BJ (cell line): Measurements from ENCODE around the gene CLEC4M. TPM values are rescaled to one million over a fixed set of nuclear protein-coding genes. Genes with fewer than 3 reads are reported as not detected.

ENCODE experiments used
- CTCF ChIA-PET: fragments of 350-600 bp; formaldehyde crosslinking; extraction: SDS; loops from one replicate; lab custom pipeline; 2021; ENCODE audit warnings: antibody characterized with exemption, inconsistent platforms; lab: Yijun Ruan, JAX
- POLR2A ChIA-PET: fragments of 300-600 bp; sonication (Branson Sonifier 250); formaldehyde crosslinking; extraction: SDS; loops from one replicate; lab custom pipeline; 2021; ENCODE audit warnings: antibody characterized with exemption; lab: Charles Lee
- DNase-seq: peaks from one replicate; pipeline ENCODE4 v3.0.0-alpha.2; 2011; ENCODE audit warnings: low read depth
- H3K27me3 ChIP-seq: 2 replicates; pipeline ENCODE4 v1.6.0; 2011; ENCODE audit warnings: low read length; ENCODE audit not compliant: control insufficient read depth, insufficient read depth
- H3K36me3 ChIP-seq: 2 replicates; pipeline ENCODE4 v1.5.1; 2011; ENCODE audit warnings: low read length; ENCODE audit not compliant: control insufficient read depth, insufficient read depth
- H3K4me3 ChIP-seq: 2 replicates; pipeline ENCODE4 v1.5.1; 2011; ENCODE audit warnings: low read depth, mild to moderate bottlenecking, control low read depth, low read length
- polyA plus RNA-seq: library from polyadenylated mRNA; depleted of rRNA; stranded (reverse); fragments of >200 nt; gene quantifications from 2 replicates; pipeline ENCODE4 v1.2.3, GENCODE V29; 2011
- TF ChIP-seq, protein P1 (sequence below): IDR thresholded peaks from 2 replicates; pipeline ENCODE4 v1.5.1; 2011; ENCODE audit warnings: low read depth, mild to moderate bottlenecking, control low read depth, inconsistent platforms, low read length, moderate library complexity; ENCODE audit not compliant: insufficient read depth

The CLEC4M gene
- polyA plus RNA-seq, 1 experiment, result not detected

DNA sequence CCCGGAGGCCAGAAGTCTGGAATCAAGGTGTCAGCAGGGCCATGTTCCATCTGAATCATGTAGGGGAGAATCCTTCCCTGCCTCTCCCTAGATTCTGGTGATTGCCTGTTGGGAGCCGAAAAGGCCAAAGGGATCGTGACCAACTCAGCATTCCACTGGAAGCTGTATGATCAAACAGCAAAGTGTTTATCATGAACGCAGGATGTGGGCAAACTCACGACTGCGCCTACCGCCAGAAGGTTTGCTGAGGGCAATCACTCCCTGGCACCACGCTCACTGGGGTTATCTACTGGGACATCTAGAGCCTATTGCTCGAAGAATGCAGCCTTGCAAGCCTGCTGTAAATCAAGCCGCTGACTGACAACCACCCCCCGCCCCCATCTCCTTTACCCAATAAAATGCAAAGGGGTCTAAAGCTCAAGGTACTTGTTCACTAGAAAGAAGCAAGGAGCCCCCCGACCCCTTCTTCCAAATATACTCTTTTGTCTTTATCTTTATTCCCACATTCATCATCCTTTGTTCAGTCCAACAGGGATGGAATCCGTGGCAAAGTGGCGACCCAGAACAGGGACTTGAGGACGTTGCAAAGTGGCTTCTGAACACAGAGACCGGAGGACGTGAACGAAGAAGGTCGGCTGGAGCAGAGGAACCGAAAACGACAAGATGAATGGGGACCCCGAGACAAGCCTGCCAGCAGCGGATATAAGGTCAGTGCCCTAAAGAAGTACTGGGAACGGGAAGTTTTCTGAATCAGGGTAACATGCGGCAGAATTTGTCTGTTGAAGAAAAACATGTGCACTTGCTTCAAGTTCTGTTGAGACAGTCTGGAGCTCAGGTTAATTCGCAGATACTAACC, 16.8 kb downstream of the CLEC4M start:
- CTCF ChIA-PET, result interaction anchor here (0.5 kb wide), 1 partner anchor 15 kb away, joined by 4 read pairs; no protein-coding TSS in a partner anchor
- Histone ChIP-seq H3K4me3 (no peak overlapping the region), H3K27me3 (peaks cover 5% of the 10 kb centered on the region), H3K36me3 (no peaks in the 10 kb centered on the region)
- TF ChIP-seq, protein P1, sequence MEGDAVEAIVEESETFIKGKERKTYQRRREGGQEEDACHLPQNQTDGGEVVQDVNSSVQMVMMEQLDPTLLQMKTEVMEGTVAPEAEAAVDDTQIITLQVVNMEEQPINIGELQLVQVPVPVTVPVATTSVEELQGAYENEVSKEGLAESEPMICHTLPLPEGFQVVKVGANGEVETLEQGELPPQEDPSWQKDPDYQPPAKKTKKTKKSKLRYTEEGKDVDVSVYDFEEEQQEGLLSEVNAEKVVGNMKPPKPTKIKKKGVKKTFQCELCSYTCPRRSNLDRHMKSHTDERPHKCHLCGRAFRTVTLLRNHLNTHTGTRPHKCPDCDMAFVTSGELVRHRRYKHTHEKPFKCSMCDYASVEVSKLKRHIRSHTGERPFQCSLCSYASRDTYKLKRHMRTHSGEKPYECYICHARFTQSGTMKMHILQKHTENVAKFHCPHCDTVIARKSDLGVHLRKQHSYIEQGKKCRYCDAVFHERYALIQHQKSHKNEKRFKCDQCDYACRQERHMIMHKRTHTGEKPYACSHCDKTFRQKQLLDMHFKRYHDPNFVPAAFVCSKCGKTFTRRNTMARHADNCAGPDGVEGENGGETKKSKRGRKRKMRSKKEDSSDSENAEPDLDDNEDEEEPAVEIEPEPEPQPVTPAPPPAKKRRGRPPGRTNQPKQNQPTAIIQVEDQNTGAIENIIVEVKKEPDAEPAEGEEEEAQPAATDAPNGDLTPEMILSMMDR, result no peak
- no peak for DNase-seq
- POLR2A ChIA-PET, result no interaction called here

DNA sequence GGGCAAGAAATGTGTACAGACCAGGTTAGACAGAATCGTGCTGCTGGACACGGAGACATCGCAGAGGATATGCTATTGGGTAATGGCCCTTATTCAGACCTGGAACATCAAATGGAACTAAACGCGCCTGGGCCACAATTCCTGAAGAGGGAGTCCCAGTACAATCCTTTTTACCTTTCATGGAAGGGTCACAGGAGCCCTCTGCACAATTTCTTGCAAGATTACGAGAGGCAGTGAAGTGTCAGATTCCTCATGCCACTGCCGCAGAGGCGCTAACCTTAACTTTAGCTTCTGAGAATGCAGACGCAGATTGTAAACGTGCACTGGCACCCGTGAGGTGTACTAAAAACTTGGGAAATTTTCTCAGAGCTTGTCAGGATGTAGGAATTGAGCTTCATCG, 18.1 kb downstream of the CLEC4M start:
- POLR2A ChIA-PET, result no interaction called here
- TF ChIP-seq, protein P1, result no peak
- CTCF ChIA-PET, result no interaction called here
- no peak for DNase-seq
- peaks cover 5% of the 10 kb centered on the region for H3K27me3 ChIP-seq
- H3K36me3 ChIP-seq, result no peaks in the 10 kb centered on the region
- no peak overlapping the region for H3K4me3 ChIP-seq

GRCh38 chr19:7783991-7784423, 21.0 kb downstream of the CLEC4M start:
- CTCF ChIA-PET, result interaction anchor here (0.7 to 2.1 kb wide), 3 partner anchors 16 to 216 kb away, joined by 3 to 6 read pairs (median 3); no protein-coding TSS in a partner anchor
- no peak for DNase-seq
- peaks cover 16% of the 10 kb centered on the region for H3K27me3 ChIP-seq
- no peaks in the 10 kb centered on the region for H3K36me3 ChIP-seq
- TF ChIP-seq, protein P1, result no peak
- H3K4me3 ChIP-seq, result no peak overlapping the region
- POLR2A ChIA-PET, result no interaction called here

- POLR2A ChIA-PET, result no interaction called here
- Histone ChIP-seq H3K4me3 (no peak overlapping the region), H3K27me3 (peaks cover 19% of the 10 kb centered on the region), H3K36me3 (no peaks in the 10 kb centered on the region)
- CTCF ChIA-PET, result interaction anchor here (1.0 to 2.1 kb wide), 2 partner anchors 15 to 17 kb away, joined by 3 to 6 read pairs; no protein-coding TSS in a partner anchor
- DNase-seq, result no peak
- TF ChIP-seq, protein P1, result no peak
Observed at GRCh38 chr19:7784856-7785255, 21.8 kb downstream of the CLEC4M start.

- no peaks in the 10 kb centered on the region for H3K36me3 ChIP-seq
- no peak for DNase-seq
- CTCF ChIA-PET, result interaction anchor here (0.7 kb wide), 1 partner anchor 218 kb away, joined by 3 read pairs; no protein-coding TSS in a partner anchor
- TF ChIP-seq, protein P1, result no peak
- peaks cover 15% of the 10 kb centered on the region for H3K27me3 ChIP-seq
- POLR2A ChIA-PET, result no interaction called here
- no peak overlapping the region for H3K4me3 ChIP-seq
Observed at GRCh38 chr19:7787141-7787540, 24.1 kb downstream of the CLEC4M start.
